Activated CD4-positive, alpha-beta T cell treated with anti-CD3 and anti-CD28 coated beads, Interleukin-2, amount 50 U/mL, for 16 hours (primary cell): ENCODE data around the gene BUB3.

Source experiments
- DNase-seq: peaks from one replicate; pipeline ENCODE4 v3.0.0-alpha.2; 2020

BUB3 gene

DNA sequence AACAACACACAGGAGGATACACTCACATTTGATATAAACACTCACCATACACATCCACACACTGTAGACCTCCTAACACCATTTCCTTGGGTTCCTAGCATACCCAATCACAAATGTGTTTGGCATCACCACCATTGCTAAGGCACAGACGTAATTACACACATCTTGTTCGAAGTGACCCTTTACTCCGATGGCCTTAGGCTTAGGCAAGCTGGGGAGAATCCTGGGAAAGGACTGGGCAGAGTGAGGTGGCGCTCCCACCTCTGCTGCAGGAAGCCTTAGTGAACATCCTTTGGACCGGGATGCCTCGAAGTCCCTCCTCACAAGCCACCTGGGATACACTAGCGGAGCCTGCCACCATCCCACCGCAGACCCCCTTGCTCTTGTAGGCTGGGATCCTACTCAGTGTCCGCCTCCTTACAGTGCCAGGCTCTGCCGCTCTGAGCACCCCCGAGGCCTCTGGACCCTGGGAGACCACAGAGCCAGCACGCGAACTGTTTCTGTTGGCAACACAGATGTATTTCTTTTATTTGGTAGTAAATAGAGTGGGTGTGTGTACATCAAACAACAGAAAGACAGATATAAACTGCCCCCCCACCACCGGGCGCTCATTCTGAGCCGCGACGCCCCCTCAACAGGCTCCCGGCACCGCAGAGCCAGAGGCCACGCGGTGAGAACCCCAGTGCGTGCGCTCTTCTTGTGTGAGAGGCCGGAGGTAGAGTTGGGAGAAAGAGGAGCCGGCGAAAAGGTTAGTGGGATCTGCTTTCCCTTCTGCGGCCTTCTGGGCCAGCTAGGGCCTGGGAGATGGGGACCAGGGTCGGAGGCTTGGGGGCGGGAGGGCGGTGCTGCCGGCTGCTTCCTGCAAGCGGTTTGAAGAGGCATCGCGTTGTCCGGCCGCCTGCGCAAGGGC lies 12.2 kb upstream of the BUB3 start:
- no peak for DNase-seq

DNA sequence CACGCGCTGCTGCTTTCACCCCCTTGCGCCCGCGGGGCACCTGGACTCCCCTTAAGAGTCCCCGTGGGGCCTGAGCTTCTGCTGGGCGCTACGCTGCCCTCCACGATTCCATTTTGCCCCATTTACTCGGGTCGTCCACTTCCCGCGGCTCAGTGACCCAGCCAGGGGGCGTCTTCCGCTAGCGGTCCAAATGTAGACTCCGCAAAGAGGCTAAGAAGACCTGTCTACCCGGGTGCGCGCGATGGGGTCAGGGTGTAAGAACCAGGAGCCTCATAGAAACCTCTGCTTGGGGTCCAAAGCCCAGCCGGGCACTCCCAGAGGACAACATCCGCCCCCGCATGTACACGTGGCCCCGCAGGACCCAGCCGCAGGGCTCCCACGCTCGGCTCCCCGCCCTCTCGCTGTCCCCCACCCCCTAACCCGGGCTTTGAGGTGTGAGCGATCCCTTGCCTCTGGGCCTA lies 11.5 kb upstream of the BUB3 start:
- no peak for DNase-seq

DNA sequence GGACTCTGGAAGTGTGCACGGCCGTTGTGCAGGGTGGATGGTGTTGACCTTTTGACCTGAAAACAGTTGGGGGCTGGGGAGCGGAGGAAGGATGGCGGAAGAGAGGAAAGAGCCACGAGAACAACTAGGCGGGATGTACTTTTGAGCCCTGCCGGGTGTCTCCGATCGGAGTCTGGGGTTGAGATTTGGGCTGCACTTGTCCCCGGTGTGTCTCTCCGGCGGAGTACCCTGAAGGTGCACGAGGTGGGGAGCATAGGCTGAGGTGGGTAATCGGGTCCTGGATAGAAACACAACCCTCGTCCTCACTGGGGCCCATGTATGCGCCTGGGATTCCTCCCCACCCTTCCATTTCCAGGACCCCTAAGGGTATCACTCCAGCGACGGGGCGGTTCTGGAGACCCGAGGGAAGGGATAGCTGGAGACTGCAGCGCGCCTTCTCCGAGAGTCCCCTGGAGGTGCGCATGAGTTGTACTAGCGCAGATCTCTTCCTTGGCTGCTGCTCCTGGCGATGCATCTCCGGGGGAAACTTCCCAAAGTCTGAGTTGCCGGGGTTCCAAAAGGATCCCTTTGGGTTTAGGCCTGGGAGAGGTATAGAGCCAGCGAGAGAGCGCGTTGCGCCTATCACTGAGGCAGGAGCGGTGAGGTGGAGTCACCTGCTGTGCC lies 10.9 kb upstream of the BUB3 start:
- no peak for DNase-seq

DNA sequence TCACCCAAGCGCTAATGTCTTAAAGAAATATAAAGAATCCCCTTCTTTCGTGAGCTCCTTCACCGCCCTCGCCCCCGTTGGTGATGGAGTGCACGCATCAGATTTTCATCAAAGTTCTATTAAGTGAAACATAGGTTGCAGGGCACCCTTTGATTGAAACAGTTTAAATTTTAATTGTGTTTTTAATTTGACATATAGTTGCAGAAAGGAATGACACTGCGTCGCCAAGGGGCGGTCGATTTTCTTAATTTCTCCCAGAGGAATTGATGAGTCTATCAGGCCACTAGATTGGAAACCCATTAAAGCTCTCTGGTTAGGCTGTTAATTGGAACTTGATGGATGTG lies 10.4 kb upstream of the BUB3 start:
- no peak for DNase-seq

DNA sequence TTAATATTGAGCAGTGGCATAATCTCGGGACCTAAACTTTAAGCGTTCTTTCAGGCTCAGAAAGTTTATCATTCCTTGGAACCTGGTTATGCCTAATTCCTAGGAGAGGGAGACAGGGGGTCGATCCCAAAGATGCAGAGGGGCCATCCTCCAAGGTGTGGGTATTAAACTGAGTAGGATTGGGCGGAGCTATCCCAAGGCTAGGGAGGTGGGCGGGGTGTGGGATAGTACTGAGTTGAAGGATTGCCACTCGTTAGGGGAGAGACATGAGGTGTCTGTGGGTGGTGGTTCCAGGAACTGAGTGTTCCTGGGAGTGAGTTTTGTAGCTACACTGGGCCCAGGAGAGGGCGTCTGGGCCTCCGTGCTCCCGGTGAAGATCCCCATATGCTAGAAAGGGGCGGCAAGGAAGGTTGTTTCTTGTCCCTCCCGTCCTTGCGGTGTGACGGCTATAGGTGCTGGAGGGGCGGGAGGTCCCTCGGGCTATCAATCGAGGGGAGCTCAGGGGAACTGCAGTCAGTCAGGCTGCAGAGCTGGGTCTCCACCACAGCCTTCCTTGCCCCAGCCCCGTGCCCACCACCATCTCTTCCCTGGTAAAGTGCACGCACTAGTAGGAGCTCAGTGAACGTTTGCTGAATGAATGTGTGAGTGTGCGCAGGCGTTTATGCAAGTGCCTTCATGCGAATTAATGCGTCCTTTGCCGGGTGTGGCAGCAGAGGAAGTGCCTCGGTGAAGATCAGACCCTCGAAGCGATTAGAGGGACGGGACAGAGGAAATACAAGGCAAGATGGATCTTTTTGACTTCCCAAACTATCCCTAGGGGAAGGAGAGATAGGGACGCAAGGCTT lies 9.3 kb upstream of the BUB3 start:
- no peak for DNase-seq

DNA sequence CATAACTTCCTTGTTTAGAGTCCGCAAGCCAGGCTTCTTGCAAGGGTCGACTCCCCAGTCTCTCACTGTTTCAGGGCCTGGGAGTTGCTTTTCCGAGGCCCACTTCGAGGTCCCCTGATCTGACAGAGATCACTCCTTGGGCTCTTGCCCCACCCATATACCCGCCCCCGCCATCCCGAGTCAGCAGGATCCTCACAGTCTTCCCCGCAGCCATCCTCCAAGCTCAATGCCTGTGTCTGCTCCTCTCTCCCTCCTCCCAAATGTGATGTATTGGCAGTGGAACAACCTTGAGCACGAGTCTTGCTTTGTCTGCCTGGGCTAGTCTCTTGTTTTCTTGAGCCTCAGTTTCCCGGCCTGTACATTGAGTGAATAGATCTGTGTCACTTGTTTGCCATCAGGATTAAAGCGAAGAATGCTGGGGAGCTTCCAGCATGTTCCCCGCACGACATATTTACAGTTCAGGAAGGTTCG lies 8.6 kb upstream of the BUB3 start:
- no peak for DNase-seq

DNA sequence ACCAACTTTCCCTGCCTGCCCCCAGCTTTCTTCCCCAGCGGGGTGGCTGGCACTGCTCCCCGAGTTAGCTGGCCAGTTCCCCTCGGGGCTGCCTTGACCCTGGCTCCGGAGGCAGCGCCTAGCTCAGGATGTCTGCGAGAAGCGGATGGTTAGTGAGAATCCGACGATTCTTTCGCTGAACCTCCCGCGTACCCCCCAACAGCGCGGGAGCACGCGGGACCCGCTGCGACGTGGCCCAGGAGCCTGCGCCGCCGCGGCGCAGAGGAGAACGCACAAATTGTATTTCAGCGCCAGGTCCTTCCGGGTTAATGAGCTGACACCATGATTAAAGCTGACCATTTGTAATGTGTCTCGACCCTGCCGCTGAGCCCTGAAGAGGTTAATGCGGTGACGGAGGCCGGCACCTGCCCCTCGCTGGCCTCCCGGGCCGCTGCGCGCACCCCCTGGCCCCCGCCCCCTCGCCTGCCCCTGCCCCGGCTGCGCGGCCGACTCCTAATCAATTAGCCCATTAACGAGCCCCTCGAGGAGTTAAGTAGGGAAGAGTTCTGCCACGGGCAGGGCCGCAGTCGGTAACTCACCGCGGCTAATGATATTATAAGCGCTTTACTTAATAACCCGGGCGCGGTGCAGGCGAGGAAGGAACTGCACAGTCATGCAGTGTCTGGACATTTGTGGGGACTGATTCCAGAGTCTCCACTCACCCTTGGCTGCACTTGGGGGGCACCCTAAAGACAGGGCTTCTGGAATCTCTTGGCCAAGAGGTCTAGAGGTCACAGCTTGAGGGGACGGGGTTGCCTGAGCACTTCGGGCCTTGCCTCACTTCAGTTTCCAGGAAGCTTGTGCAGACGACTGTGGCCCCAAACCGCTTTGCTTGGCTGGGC lies 7.9 kb upstream of the BUB3 start:
- DNase-seq = no peak

DNA sequence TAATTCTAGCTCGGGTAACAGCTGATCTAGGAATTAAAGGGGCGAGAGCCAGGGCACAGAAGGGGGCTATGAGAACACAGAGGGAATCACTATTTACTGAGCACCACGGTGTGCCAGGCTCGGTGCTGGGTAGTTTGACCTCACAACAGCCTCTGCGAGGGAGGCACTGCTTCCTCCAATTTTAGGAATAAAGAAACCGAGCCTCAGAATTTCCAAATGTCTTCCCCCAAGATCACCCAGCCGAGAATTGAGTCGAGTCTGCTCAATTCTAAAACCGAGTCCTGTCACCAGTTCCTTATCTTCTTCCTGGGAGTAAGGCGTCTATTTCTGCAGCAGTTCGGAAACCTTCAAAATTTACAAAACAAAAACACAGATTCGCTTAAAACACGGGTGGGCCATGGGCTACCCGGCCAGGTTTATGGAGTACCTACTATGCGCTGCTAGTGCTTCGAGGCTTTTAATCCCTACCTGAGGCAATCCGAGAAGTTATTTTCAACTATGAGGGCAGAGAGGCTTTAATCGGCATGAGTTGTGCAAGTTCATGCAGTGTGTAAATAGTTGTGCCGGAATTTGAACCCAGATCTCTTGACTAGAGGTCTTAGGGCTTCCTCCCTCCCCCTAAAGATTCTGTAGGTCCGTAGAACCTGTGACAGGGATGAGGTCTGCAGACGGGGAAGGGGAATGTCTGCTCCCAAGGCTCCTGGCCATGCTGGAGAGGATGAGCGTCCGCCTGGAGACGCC lies 7.1 kb upstream of the BUB3 start:
- no peak for DNase-seq

DNA sequence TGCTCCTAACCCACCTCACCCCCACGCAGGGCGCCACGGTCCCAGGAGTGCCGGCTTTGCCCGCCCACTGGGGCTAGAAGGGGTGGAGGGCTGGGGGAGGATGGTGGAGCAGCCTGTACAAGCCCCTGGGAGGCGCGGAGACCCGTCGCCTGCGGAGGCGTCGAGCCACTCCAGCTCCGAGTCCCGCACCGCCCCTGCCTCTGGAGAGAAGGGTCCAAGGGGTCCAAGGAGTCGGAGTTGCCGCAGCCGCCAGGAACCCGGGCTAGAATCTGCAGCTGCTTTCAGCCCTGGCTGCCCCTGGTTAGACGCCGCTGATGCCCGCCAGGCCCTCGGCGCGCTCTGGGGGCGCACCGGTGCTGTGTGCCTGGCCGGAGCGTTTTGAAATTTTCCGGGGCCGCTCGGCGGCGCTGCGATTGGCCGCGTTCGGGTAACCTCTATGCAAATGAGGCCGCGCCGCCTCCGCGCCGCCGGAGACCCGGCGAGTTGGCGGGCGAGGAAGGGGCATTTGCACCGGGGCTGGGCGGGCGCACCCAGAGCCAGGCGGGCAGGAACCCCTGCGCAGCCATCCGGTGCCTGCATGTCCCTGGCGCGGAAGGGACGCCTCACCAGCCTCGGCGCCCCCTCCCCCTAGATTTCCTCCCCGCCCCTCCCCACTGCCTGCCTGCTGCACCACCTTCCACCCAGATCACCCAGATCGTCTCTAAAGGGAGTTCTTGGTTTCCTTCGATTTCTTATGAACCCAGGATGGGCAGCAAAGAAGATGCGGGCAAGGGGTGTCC lies 6.4 kb upstream of the BUB3 start, which contains the start of gene HMX2:
HMX2 (plus strand) TSS at position 502 of the 779 bp plus-strand sequence; CDS start at position 745, 243 bp downstream.
- no peak for DNase-seq

DNA sequence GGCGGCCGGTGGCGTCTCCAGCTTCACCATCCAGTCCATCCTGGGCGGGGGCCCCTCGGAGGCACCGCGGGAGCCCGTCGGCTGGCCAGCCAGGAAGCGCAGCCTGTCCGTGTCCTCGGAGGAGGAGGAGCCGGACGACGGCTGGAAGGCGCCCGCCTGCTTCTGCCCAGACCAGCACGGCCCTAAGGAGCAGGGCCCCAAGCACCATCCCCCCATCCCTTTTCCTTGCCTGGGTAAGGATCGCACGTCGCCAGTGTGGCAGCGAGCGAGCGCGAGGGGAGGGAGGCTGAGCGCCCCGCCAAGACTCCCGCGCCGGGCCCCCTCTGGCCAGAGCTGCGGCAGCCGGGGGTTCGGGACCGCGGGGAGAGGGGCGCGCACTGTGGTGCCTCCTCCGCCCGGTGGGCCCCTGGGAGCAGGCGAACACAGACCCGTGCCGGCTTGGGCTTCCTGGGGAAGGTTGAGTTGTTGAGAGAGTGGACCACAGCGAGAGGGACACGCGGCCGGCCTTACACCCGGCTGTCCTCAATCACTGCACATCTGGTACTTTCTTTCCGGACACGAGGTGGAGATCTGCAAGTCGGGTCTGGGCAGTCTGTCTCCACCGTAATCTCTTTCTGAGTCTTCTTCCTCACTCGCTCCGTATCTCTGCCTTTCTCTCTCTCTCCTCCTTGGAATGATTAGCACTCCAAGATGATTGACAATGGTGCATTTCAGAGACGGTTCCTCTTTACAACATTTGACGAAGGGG lies 5.6 kb upstream of the BUB3 start:
- no peak for DNase-seq

DNA sequence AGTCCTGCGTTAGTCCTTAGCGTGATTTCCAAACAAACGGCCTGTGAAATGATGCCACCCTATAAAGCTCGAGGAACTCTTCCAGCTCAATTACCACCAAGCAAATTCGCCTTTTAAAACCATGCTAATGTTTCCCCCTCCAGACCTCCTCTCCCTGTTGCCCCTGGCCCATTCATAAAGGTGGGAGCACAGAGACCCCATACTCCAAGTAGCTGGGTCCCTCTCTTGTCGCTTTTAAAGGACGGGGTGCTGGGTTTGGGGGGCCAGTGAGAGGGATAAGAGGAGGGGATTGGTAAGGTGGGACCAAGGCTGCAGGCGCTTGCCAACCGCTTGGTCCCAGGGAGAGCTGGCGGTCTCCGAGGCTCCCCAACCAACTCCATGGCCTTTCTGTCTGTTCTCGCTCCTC lies 5.0 kb upstream of the BUB3 start:
- DNase-seq = no peak

DNA sequence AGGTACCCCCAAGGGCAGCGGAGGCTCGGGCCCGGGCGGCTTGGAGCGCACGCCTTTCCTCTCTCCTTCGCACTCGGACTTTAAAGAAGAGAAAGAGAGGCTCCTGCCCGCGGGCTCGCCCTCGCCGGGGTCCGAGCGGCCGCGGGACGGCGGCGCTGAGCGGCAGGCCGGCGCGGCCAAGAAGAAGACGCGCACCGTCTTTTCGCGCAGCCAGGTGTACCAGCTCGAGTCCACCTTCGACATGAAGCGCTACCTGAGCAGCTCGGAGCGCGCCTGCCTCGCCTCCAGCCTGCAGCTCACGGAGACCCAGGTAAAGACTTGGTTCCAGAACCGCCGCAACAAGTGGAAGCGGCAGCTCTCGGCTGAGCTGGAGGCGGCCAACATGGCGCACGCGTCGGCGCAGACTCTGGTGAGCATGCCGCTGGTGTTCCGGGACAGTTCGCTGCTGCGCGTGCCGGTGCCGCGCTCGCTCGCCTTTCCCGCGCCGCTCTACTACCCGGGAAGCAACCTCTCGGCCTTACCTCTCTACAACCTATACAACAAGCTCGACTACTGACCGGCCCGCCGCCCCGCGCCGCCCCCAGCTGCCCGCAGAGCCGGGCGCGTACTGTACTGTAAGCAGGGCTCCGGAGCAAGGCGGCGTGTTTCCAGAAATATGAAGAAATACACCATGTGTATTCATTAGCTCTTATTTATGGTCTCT lies 4.5 kb upstream of the BUB3 start:
- peak; percentile 42 for DNase-seq

DNA sequence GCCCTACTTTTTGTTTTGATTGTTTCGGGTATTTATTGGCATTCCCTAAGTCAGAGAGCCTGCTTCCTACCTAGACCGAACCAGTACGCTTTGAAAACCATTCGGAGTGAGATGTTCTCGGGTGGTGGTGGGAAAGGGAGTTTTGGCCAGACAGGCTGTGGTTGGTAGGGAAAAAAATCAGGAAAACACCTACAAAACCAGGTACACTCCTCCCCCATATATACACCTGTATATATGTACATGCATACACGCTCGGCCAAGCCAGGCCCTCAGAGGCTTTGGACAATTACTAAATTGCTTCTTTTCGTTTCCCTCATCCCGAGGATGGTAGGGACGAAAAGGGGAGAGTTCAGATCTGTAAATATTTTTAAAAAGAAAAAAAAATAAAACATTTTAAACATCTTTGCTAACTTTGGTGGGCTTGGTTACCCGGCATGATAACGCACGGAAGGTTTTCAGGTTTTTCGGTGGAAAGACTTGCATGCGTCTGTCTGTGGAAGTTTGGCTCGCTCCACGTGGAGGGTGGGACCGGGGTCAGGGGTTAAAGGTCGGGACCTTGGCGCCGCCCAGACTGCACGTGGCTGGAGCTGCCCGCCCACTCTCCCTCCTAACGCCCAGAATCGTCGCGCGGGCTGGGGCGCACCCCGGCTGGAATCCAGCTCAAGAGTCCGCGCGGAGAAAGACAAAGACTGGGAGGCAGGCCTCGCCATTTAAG lies 3.8 kb upstream of the BUB3 start:
- DNase-seq = no peak

DNA sequence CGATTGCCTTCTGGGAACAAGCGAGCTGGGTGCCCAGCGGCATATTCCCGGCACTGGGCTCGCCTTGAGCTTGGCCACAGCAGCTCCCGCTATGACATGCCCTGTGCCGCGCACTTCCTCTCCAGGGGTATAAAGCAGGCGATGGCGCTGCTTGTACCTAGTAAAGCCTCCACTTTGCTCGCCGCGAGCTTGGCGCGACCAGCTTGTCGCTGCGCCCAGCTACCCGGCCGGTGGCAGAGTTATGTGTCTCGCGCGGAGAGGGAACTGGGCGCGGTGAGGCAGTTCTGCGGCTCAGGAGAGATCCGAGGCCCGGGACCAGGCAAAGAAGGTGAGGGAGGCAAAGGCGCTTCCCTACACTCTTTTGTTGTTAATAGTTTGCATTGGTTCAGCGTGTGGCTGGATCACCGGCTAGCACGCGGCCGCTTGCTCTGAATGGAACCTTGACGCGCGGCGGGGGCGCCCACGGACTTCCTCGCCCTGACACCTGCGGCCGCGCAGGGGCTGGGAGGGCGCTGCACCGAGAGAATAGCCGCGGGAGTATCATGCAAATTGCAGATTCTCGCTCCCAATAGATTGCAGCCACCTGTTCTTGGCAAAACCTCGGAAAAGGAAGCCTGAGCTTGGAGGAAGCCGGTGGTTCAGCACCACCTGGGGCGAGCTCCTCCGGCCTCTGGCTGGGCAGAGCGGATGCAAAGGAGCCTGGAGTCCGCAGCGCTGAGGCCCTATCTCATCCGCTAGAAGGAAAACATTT lies 3.0 kb upstream of the BUB3 start:
- peak; percentile 38 for DNase-seq

DNA sequence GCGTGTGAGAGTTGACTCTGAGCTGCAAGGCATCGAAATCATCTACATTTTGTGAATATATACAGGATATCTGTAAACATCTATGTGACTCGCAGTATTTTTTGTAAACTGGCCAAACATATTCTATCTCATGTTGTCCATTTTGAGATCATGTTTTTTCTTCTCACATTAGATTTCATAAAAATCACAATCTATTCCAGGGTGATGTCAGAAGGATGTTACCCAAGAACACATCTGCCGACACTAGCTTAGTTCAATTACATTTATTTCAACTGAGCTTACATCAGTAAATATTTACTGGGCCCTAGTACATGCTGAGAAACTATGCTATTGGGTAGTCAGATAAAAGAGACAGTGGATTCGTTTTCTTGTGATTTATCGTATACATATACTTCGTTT lies 2.5 kb upstream of the BUB3 start:
- DNase-seq = no peak

DNA sequence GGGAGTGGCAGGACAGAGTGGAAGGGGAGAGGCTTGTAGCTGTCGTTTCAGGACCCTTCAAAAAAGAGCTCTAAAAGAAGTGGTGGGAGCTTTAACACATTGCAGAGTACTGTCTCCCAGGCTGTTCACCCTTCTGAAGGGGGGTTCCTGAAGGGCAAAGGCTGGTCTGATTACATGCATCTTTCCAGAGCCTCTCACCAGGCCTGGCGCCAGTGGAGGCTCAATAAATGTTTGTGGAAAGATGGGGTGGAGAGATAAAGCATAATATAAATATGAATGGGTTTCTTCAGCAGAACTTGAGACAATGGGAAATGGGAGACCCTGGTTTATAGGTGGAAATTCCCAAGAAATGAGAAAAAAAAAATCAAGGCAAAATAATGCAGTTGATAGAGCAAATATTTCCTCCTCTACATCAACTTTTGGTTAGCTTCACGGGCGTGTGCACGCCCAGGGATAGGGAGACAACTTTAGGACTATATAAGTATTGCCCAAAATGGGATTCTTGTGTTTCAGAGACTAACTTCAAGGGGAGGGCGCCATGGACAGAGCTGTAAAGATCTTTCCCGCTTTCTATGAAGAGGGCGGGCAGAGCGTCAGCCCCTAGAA lies 613 bp upstream of the BUB3 start:
- no peak for DNase-seq
